ENCODE data around the gene PDLIM7. TPM values are rescaled to one million over a fixed set of nuclear protein-coding genes. Genes with fewer than 3 reads are reported as not detected.

Gene PDLIM7
- total and polyA plus RNA-seq, 2 of the 4 experiments (the other 2 are of a cell fraction) = 70.4 to 534 TPM

DNA sequence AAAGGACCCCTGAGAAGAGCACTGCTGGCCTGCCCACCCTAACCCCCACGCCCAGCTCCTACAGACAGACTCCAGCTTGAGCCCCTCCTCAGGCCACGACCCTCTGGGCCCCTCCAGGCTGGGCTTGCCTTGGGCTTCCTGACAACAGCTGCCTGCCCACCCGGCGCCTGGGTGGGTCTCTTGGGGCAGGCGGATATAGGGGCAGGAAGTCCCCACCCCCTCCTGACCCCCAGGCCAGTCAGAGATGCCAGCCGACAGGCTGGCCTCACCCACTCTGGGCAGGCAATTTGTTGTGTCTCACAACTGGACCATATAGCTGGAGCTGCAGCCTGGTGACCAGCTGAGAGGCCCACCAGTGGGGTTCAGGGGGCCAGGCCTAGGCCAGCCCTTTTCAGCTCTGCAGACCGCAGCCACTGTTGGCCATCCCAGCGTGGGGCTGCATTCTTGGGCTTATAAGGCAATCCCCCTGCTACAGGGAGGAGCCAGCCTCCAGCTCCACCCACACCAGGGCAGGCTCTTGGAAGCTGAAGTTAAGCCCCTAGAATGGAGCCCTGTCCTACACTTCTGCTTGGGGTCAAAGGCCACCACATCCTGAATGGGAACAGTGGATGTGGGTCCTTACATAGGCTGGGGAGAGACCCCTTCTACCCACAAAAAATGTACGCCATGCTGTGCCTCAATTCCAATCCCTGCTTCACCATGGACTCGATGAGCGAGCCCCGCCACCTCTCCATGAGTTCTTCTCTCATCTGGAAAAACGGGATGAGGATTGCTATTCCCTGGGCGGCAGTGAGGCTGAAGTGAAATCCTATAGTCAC lies 2.0 kb downstream of the PDLIM7 start:
- peak overlapping the region; percentile 100 for H3K27ac ChIP-seq (ENCODE audit: insufficient read depth, low read length)
- ChIA-PET POLR2A (ENCODE audit: unreplicated experiment) (interaction anchor here (0.6 to 2.1 kb wide), 8 partner anchors 10 to 942 kb away, joined by 3 to 11 read pairs (median 3); partner anchors contain the start of gene GRK6), CTCF (interaction anchor here (0.9 to 1.6 kb wide), 2 partner anchors 38 to 51 kb away, joined by 4 to 6 read pairs; no protein-coding TSS in a partner anchor)
- peak overlapping the region; percentile 100 for H2BK5ac ChIP-seq (ENCODE audit: low read depth, low read length, poor library complexity, severe bottlenecking)
- H3K9ac ChIP-seq (ENCODE audit: low read depth, low read length) = peak overlapping the region; percentile 100
- H2BK20ac ChIP-seq (ENCODE audit: low read depth, low read length) = peak overlapping the region; percentile 85
- H3K9me1 ChIP-seq (ENCODE audit: insufficient read depth, low read length) = peaks cover 9% of the 10 kb centered on the region
- peak overlapping the region; percentile 100 for H3K4ac ChIP-seq (ENCODE audit: low read depth, low read length)
- TF ChIP-seq RFX5 (IDR thresholded peaks at IDR 0.05; ENCODE audit: low read depth, low read length) = no peak
- TF ChIP-seq MAZ (IDR thresholded peaks at IDR 0.05; ENCODE audit: borderline replicate concordance, low read depth, low read length) = peak; percentile 65; the same call in 1 of the 2 replicates
- 0 out of 2 replicates have a peak, but pooled peaks have one; percentile 2 for TF ChIP-seq CEBPB (IDR thresholded peaks at IDR 0.05; ENCODE audit: low read depth, low read length)
- TF ChIP-seq POLR2A (IDR thresholded peaks at IDR 0.05; ENCODE audit: low read depth, low read length) = peak; percentile 76
- no peak for TF ChIP-seq RAD21 (IDR thresholded peaks at IDR 0.05; ENCODE audit: low read length)
- H3K9me3 ChIP-seq (ENCODE audit: control insufficient read depth, insufficient read depth, low read length) = no peaks in the 10 kb centered on the region
- peak overlapping the region; percentile 93 for H2BK120ac ChIP-seq (ENCODE audit: low read depth, low read length)
- H2AK5ac ChIP-seq (ENCODE audit: low read depth, low read length) = peak overlapping the region; percentile 100
- peak overlapping the region; percentile 99 for H4K91ac ChIP-seq (ENCODE audit: insufficient read depth, low read depth, low read length)
- peak overlapping the region; percentile 100 for H2AK9ac ChIP-seq (replicated peaks; ENCODE audit: low read depth, low read length, poor library complexity)
- H2BK15ac ChIP-seq (ENCODE audit: low read depth, low read length) = peak overlapping the region; percentile 87; the same call in 1 of the 3 replicates
- H4K8ac ChIP-seq (ENCODE audit: low read depth in 2 of 2, low read length in 2 of 2) = peak overlapping the region; percentile 96 to 97
- dilution Hi-C loops (cut with HindIII; ENCODE audit: low sequenced_read_pairs, unreplicated experiment) (no loop called here), in situ Hi-C loops (cut with MboI; ENCODE audit: low sequenced_read_pairs) (no loop called here), intact Hi-C loops (cut with micrococcal nuclease) (loop anchor here (2.0 kb wide), 1 partner anchor 23 kb away; the partner anchor contains the start of gene DBN1)
- peaks cover 24 to 66% of the 10 kb centered on the region in 2 experiments for H3K79me1 ChIP-seq (ENCODE audit: low read depth in 1 of 2, low read length in 2 of 2)
- H3K4me3 ChIP-seq (ENCODE audit: insufficient read depth, low read depth, low read length) = peak overlapping the region; percentile 91
- peak overlapping the region; percentile 94 for H3K18ac ChIP-seq (ENCODE audit: low read depth, low read length)
- ATAC-seq (ENCODE audit: low read depth) (peak; percentile 40), DNase-seq (peak; percentile 88)
- H3K56ac ChIP-seq (ENCODE audit: extremely low read depth, insufficient read depth, low read length) = peak overlapping the region; percentile 90
- H3K14ac ChIP-seq (replicated peaks; ENCODE audit: low read depth, low read length) = peak overlapping the region; percentile 99
- 0% methylated on average over 2 of the region's 14 CpGs; no CpG with 5 or more reads in 1 of the 2 experiments for WGBS, 2 experiments (ENCODE audit: extremely low coverage in 2 of 2, insufficient read length in 1 of 2)
- H3K4me2 ChIP-seq (ENCODE audit: low read depth, low read length) = peak overlapping the region; percentile 82
- peaks cover 48% of the 10 kb centered on the region for H3K36me3 ChIP-seq (ENCODE audit: control insufficient read depth, insufficient read depth, low read length)
- BruUV-seq (replicated peaks) = no TSS peak
- peak overlapping the region; percentile 82 for H2AFZ ChIP-seq (replicated peaks; ENCODE audit: low read length, poor library complexity)
- H3K4me1 ChIP-seq (ENCODE audit: control insufficient read depth, insufficient read depth, low read length) = peaks cover 35% of the 10 kb centered on the region
- H3K23ac ChIP-seq (ENCODE audit: low read depth, low read length) = peak overlapping the region; percentile 100
- no peaks in the 10 kb centered on the region for H3K27me3 ChIP-seq (ENCODE audit: control insufficient read depth, insufficient read depth, low read length)
- H4K20me1 ChIP-seq (ENCODE audit: insufficient read depth, low read length) = peaks cover 66% of the 10 kb centered on the region
- peak overlapping the region; percentile 95 for H4K5ac ChIP-seq (ENCODE audit: low read depth, low read length)

Measured in IMR-90 (cell line).